NCI-H2107 treated with DMSO at 0.1 percent for 48 hours (cell line): Measurements from ENCODE around the gene RIMBP2.

Experiments used
- DNase-seq: peaks from one replicate; lab custom pipeline; 2025; ENCODE audit not compliant: unreplicated experiment; lab: John Stamatoyannopoulos, UW

The RIMBP2 gene

DNA sequence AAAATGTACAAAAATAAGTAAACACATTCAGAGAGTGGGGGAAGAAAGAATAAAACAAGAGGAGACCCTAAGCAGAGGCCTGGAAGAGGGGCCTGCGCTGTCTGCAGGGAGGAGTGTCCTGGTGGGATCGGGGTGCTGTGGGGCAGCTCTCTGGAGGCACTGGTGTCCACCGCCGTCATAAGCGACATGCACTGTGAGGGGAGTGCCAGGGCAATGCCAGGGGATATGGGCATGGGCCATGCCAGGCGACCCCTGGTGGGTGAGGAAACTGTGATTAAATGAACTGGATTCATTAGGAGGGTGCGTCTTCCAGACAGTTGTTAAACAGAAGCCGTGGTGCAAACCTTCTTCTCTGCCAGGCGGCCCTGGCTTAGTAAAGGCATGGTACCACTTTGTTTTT lies 261.8 kb downstream of the RIMBP2 start:
- DNase-seq: no peak

DNA sequence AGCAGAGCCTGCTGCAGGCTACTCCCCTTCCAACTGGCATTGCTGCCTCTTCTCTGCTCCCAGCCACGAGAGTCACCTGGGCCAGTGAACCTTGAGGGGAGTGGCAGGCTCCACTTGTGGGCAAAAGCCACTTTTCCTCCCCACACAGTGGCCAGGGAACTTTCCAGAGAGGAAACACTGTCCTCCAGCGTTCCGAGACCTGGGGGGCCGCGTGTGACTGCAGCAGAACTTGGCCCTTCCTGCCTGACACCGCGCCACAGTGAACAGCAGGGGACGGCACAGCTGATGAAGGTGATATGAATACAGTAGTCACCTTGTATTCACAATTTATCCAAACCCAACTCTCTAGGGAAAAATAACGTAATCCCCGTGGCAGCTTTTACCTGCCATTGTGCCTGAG lies 263.6 kb downstream of the RIMBP2 start:
- DNase-seq: peak; percentile 86

- no peak for DNase-seq
Measured at GRCh38 chr12:130451001-130451930, 264.8 kb downstream of the RIMBP2 start.

DNA sequence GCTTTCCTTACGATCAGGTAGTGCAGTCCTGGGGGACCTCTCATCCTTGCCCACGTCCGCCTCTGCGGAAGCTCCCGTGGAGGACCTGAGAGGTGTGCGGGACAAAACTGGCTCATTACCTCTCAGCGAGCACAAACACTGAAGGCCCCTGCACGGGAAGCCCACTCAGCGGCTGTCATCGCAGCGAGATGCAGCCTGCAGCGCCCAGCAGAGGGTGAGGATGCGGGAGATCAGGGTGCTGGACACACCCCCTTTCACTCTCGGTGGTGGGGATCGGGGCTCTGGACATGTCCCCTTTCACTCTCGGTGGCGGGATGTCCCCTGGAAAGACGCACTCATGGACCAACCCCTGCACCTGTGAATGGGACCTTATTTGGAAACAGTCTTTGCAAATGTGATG lies 266.8 kb downstream of the RIMBP2 start:
- no peak for DNase-seq

DNA sequence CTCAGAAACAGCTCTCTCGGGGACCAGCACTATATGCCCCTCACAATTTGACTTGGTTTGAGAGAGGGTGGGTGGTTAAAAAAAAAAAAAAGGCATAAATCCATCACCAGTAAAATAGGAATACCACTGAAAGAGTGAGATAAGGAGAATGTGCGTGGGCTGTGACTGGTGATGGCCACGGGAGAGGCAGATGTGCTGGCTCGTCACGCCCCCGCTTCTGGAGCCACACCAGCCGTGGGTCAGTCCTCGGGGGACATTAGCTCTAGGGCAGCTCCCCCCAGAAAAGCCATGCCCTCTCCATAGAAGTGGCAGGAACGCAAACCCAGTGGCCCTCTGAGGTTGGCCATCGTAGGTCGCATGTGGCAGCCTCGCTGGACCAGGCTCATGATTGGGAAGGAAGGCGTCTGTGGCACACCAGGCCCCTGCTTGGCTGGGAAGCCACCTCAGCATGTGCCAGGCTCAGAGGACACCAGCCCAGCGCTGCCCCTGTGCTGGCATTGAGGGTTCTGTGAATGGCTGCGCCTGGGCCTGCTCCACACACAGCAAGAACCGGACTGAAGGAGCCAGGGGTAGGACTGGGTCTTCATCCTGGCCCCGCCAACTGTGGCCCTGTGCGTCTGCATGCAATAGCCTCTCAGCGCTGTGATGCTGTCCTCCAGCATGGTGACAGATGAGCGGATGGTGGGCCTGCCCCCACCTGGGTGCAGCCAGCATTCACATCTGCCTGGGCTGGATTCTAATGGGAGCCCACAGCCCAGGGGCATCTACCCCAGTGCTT lies 267.9 kb downstream of the RIMBP2 start:
- DNase-seq: no peak

DNA sequence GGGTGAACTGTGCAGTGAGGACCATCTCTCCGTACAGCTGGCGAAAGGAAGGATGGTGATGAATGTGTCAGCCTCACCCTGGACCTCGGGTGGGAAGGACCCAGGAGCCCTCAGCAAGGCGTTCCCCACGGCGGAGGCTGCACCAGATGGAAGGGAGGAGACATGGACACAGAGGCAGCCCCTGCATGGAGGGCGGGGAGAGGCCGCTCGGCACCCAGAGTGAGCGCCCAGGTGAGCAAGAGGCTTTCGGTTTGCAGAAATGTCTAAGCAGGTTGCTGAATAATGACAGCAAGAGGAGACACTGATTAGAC lies 268.5 kb downstream of the RIMBP2 start:
- DNase-seq: no peak

DNA sequence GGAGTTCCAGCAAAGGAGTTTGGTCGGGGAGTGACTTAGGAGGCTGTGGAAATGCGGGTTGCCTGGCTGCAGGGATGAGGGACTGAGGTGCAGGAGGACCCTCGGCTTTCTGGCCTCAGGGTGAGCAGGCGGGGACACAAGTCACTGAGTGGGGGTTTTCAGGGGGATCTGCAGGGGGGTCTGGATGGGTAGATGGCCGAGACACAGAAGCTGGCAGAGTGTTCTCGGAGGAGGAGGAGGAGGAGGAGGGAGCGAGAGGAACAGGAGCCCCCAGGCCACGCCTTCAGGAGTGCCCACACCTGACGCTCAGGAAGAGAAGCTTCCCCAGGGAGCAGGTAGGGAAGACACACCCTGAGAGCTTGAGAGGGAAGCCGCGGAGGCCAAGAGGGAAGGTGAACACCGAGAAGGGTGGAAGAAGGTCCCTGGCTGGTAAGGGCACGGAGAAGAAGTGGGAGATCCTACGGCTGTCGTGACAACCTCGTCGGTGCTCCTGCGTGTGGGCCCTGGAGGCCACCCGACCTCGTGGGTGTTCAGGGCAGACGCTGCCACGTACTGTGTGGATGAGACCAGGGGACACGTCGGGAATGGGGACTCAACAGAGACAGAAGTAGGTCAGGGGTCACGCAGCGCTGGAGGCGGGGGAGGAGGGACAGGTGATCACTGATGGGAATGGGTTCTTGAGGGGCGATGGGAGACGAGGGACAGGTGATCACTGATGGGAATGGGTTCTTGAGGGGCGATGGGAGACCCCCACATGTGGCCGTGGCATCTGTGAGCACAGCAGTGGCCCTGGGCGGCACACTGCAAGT lies 269.0 kb downstream of the RIMBP2 start:
- no peak for DNase-seq

DNA sequence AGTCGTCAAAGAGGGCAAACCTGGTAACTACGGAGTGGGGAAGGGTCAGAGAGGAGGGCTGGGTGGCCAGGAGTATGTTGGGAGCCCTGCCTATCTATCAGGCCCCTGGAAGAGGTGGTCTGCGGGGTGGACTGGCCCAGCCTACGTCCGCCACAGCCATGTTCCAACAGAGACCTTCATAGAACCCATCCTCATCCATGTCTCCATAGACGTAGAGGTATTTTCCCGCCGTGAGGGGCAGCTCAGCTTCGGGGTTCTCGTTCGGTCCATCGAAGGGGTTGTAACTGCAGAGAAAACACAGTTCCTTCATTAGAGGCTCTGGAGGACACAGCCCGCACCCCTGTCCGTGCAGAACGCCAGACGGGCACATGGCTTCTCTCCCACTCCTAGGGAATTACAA lies 271.1 kb downstream of the RIMBP2 start:
- DNase-seq: no peak

GRCh38 chr12:130444061-130444460 lies 272.0 kb downstream of the RIMBP2 start:
- no peak for DNase-seq

DNA sequence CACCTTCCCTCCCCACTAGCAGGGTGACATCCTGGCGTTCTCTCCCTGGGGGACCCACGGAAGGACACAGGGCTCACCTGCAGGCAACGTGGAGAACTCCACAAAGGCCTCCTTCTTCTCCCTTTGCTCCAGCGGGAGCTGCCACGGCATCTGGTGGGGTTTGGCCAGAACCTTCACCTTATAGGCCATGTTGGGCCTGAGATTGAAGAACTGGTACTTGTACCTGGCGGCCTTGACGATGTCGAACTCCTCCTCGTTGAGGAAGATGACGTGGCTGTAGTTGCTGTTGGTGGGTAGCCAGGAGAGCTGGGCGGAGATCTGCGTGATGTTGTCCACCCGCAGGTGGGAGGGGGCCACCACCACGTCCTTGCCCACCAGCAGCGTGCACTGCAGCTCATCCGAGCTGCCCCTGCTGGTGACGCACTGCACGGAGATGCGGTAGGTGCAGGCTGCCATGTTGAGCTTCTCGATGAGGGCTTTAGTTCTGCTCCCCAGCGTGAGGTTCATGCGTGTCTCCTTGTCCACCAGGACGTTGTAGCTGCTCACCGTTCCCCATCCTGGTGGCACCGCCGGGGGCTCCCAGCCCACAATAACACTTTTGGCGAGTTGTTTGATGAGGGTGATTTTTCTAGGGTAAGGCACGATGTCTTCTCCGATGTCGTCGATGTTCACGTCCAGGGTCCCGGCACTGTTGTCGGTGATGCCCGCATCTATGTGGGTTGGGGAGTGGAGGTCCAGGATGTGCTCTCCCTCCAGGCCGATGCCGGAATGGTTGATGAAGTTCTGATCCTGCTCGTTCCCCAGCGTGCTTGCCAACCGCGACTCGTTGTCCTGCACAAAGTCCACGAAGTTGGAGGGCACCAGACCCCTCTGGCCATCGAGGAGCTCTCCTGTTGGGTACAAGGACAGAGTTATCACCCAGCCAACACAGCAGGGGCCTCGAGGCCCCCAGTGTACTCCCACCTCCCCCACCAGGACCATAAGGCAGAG lies 274.0 kb downstream of the RIMBP2 start:
- no peak for DNase-seq

DNA sequence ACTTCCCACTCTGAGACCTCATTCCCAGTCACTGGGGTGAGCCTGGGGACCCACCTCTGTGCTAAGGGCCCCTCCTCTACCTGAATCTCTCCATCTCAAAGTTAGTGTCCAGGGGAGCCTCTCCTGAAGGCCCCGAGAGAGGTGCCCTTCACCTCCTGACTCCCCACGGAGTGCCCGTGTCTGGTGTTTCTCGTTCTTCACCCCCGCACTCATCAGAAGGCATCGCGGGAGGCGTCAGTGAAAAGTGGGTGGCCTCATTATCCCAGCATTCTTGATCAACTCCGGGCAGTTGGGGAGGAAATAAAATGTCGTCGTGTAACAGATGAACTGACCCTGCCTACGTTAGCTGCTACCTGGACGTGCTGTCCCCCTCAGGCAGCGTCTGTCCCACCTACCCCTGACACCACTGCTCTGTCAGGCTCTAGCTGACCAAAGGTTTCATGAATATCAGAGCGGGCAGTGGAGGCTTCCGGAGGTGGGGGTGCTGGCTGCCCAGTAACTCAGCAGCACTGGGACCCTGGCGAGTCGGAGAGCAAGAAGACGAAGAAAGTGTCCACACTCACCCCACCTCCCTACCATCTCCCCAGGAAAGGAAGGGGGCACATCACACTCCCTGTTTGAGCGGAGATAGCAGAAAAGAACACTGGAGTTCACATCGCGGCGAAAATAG lies 275.6 kb downstream of the RIMBP2 start:
- no peak for DNase-seq

- DNase-seq: no peak
Measured at GRCh38 chr12:130439250-130439649, 276.8 kb downstream of the RIMBP2 start.

DNA sequence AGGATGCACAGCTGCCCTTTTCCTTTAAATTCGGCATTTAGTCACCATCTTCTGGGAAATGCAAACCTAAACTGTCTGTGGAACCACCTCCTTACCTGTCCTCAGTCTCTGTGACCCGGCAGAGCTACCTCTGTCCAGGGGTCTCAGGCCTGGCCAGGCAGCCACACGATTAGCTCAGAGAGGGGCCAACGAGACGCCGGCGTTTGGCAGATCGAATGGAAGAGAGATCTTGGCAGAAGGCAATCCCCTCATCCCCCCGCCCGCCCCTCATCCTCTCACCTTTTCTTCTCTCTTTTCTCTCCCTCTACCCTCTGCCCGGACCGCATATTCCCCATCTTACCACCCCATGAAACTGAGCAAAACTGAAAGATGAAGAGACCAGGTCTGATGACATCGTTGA lies 277.4 kb downstream of the RIMBP2 start:
- no peak for DNase-seq

DNA sequence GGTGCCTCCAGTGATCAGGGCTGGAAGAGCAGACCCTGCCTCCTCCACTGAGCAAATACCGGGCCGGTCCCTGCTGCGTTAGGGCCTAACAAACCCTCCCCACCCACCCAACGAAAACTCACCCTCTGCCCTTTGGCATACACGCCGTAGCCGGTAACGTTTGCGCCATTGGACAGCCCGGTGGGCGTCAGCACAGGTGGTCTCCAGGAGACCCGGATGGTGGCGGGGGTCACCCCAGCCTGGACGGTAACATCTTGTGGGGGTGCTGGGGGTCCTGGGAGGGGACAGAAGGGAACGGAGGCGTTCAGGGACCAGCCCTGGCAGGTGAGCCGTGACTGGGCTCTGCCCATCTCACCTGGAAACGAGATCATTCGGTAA lies 277.9 kb downstream of the RIMBP2 start:
- DNase-seq: no peak

GRCh38 chr12:130437555-130438242 lies 278.4 kb downstream of the RIMBP2 start:
- DNase-seq: no peak

GRCh38 chr12:130436741-130437501 lies 279.2 kb downstream of the RIMBP2 start:
- no peak for DNase-seq

- DNase-seq: no peak
Measured at GRCh38 chr12:130435826-130436225, 280.3 kb downstream of the RIMBP2 start.

GRCh38 chr12:130435331-130435730 lies 280.8 kb downstream of the RIMBP2 start:
- DNase-seq: no peak

DNA sequence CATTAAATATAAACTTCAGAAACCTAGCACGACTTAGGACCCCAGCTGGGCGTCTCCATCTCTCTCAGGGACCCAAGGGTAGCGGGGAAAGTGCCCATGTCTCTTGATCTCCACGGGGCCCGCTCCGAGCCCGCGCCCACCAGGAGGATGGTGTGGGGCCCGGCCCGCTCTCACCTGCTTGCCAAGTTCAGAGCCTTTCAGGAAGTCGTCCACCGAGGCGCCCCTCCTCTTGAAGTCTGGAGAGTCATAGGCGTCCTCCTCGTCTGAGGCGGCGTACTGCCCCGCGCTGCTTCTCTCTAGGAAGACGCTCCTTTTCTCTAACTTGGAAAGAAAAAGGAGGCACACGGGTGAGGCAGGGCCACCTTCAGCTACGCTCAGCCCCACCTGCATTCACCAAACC lies 281.5 kb downstream of the RIMBP2 start:
- DNase-seq: no peak
